ENCODE measurements around the gene RPA4. TPM values are rescaled to one million over a fixed set of nuclear protein-coding genes. Genes with fewer than 3 reads are reported as not detected.

Gene RPA4
- total RNA-seq, 3 donors from 2014 or later: 2.3 to 4.6 (median 4.3) TPM

- no peaks in the 10 kb centered on the region for H3K9me3 ChIP-seq
- H3K36me3 ChIP-seq: no peaks in the 10 kb centered on the region
- DNase-seq (ENCODE audit: low spot score in 2 of 2): no peak
- H3K4me1 ChIP-seq: no peaks in the 10 kb centered on the region
- intact Hi-C loops (cut with DNase I; ENCODE audit: low total_unique reads): no loop called here
- no peak overlapping the region for H3K4me3 ChIP-seq
- H3K27me3 ChIP-seq: peaks cover 0 to 2% of the 10 kb centered on the region in 2 donors
- no peak overlapping the region for H3K27ac ChIP-seq
- TF ChIP-seq POLR2A (IDR thresholded peaks at IDR 0.05): no peak
Observed at GRCh38 chrX:96909291-96909690, 25.6 kb downstream of the RPA4 start.

DNA sequence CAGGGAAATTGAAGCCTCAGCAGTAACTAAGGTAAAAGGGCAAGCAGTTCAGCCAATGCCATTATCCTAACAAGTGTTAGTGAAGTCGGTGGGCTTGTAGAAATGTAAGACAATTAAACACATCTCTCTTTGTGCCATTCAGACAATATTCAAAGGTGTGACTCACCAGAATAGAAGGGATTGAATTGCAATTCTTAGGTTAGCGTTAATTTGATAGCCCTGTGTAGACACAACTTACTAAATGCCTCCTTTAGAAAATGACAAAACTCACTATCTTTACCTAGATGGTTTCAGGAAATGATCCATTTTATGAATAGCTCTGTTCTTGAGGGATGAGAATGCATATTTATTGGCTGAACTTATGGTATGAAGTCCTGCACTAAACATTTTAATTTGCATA lies 35.2 kb downstream of the RPA4 start:
- no peaks in the 10 kb centered on the region for H3K4me1 ChIP-seq

GRCh38 chrX:96919672-96920071 lies 36.0 kb downstream of the RPA4 start:
- intact Hi-C loops (cut with DNase I; ENCODE audit: low total_unique reads): no loop called here
- DNase-seq (ENCODE audit: low spot score in 2 of 2): no peak
- TF ChIP-seq, protein P1, sequence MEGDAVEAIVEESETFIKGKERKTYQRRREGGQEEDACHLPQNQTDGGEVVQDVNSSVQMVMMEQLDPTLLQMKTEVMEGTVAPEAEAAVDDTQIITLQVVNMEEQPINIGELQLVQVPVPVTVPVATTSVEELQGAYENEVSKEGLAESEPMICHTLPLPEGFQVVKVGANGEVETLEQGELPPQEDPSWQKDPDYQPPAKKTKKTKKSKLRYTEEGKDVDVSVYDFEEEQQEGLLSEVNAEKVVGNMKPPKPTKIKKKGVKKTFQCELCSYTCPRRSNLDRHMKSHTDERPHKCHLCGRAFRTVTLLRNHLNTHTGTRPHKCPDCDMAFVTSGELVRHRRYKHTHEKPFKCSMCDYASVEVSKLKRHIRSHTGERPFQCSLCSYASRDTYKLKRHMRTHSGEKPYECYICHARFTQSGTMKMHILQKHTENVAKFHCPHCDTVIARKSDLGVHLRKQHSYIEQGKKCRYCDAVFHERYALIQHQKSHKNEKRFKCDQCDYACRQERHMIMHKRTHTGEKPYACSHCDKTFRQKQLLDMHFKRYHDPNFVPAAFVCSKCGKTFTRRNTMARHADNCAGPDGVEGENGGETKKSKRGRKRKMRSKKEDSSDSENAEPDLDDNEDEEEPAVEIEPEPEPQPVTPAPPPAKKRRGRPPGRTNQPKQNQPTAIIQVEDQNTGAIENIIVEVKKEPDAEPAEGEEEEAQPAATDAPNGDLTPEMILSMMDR (IDR thresholded peaks at IDR 0.05): no peak
- H3K4me3 ChIP-seq: no peak overlapping the region
- no peak overlapping the region for H3K27ac ChIP-seq
- peaks cover 0 to 7% of the 10 kb centered on the region in 2 donors for H3K27me3 ChIP-seq
- no peaks in the 10 kb centered on the region for H3K36me3 ChIP-seq
- no peaks in the 10 kb centered on the region for H3K9me3 ChIP-seq
- no peaks in the 10 kb centered on the region for H3K4me1 ChIP-seq

More for the DNA sequence above, 35.2 kb downstream of the RPA4 start:
- no peaks in the 10 kb centered on the region for H3K36me3 ChIP-seq
- DNase-seq (ENCODE audit: low spot score in 2 of 2): no peak
- H3K9me3 ChIP-seq: no peaks in the 10 kb centered on the region
- H3K4me3 ChIP-seq: no peak overlapping the region
- H3K27ac ChIP-seq: no peak overlapping the region
- peaks cover 0 to 4% of the 10 kb centered on the region in 2 donors for H3K27me3 ChIP-seq
- intact Hi-C loops (cut with DNase I; ENCODE audit: low total_unique reads): no loop called here
- TF ChIP-seq, protein P1 (IDR thresholded peaks at IDR 0.05): no peak
- TF ChIP-seq POLR2AphosphoS5 (IDR thresholded peaks at IDR 0.05) (no peak), POLR2A (IDR thresholded peaks at IDR 0.05) (no peak)

GRCh38 chrX:96924581-96924980 lies 40.9 kb downstream of the RPA4 start:
- Histone ChIP-seq H3K36me3 (no peaks in the 10 kb centered on the region), H3K27me3 (peaks cover 0 to 11% of the 10 kb centered on the region in 2 donors), H3K9me3 (no peaks in the 10 kb centered on the region), H3K4me1 (no peaks in the 10 kb centered on the region), H3K27ac (no peak overlapping the region), H3K4me3 (no peak overlapping the region)
- intact Hi-C loops (cut with DNase I; ENCODE audit: low total_unique reads): no loop called here
- no peak for TF ChIP-seq POLR2AphosphoS5 (IDR thresholded peaks at IDR 0.05)
- TF ChIP-seq, protein P1 (IDR thresholded peaks at IDR 0.05): no peak
- TF ChIP-seq POLR2A (IDR thresholded peaks at IDR 0.05): no peak
- no peak for DNase-seq (ENCODE audit: low spot score in 2 of 2)

GRCh38 chrX:96929036-96929435 lies 45.3 kb downstream of the RPA4 start:
- no peak for DNase-seq (ENCODE audit: low spot score in 2 of 2)
- Histone ChIP-seq H3K9me3 (no peaks in the 10 kb centered on the region), H3K36me3 (no peaks in the 10 kb centered on the region), H3K27me3 (peaks cover 0 to 7% of the 10 kb centered on the region in 2 donors), H3K4me1 (no peaks in the 10 kb centered on the region), H3K4me3 (no peak overlapping the region), H3K27ac (no peak overlapping the region)
- intact Hi-C loops (cut with DNase I; ENCODE audit: low total_unique reads): no loop called here
- no peak for TF ChIP-seq POLR2AphosphoS5 (IDR thresholded peaks at IDR 0.05)
- TF ChIP-seq POLR2A (IDR thresholded peaks at IDR 0.05): no peak
- TF ChIP-seq, protein P1 (IDR thresholded peaks at IDR 0.05): no peak

Other genes starting within 250 kb of the RPA4 start
- gene DIAPH2, start 199.1 kb upstream of the RPA4 start, total RNA-seq: 10 to 100 TPM; 27.4 to 66.4 (median 30.8) TPM

All from breast epithelium (tissue), 4 donors.